Lower leg skin (tissue), 3 donors: ENCODE measurements around the gene USP10.

Experiments
- POLR2A ChIP-seq, 2 donors: fragments of 450-650 bp; IDR thresholded peaks; one replicate each; pipeline ENCODE4 v1.6.1; 2016 to 2017; ENCODE audit warnings: antibody characterized with exemption in 2 of 2, mild to moderate bottlenecking in 1 of 2, moderate library complexity in 1 of 2
- TF ChIP-seq, protein P1 (sequence below), 3 donors: fragments of 450-650 bp; IDR thresholded peaks; one replicate each; pipeline ENCODE4 v1.5.1; 2016; ENCODE audit warnings: antibody characterized with exemption in 3 of 3, mild to moderate bottlenecking in 3 of 3, moderate library complexity in 2 of 3

DNA sequence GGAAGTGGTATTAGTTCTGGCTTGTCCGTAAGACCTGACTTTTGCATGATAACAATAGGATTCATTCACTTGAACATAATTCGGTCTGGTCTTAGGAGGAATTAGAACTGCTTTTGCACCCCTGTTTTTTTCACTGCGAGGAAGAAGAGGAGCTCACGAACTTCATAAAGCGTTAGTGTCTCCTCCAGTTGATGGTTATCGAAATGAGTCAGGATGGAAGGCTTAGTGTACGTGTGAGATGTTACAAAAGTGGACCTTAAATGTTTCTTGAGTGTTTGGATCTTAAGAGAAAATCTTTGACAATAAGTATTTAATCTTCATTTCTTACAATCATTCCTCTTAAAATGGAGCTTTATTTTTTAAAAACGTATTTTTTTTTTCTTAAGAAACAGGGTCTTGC, 52.8 kb downstream of the USP10 start:
- TF ChIP-seq POLR2A (IDR thresholded peaks at IDR 0.05) = no peak
- TF ChIP-seq, protein P1, sequence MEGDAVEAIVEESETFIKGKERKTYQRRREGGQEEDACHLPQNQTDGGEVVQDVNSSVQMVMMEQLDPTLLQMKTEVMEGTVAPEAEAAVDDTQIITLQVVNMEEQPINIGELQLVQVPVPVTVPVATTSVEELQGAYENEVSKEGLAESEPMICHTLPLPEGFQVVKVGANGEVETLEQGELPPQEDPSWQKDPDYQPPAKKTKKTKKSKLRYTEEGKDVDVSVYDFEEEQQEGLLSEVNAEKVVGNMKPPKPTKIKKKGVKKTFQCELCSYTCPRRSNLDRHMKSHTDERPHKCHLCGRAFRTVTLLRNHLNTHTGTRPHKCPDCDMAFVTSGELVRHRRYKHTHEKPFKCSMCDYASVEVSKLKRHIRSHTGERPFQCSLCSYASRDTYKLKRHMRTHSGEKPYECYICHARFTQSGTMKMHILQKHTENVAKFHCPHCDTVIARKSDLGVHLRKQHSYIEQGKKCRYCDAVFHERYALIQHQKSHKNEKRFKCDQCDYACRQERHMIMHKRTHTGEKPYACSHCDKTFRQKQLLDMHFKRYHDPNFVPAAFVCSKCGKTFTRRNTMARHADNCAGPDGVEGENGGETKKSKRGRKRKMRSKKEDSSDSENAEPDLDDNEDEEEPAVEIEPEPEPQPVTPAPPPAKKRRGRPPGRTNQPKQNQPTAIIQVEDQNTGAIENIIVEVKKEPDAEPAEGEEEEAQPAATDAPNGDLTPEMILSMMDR (IDR thresholded peaks at IDR 0.05) = no peak
